Neural progenitor cell (in vitro differentiated cells): ENCODE data around the gene RIC3. TPM values are rescaled to one million over a fixed set of nuclear protein-coding genes. Genes with fewer than 3 reads are reported as not detected.
A peak's percentile ranks its signal among the peaks of the same experiment; 100 is the strongest.

ENCODE experiments used
- DNase-seq: peaks from one replicate; pipeline ENCODE4 v3.0.0-alpha.2; 2016; ENCODE audit warnings: low spot score
- H2AFZ ChIP-seq: fragments of 200-600 bp; sonication (generic); replicated peaks from 2 replicates; pipeline ENCODE4 v1.6.1; 2016; ENCODE audit warnings: antibody characterized with exemption
- H3F3A ChIP-seq: fragments of 200-600 bp; sonication (generic); 2 replicates; pipeline ENCODE4 v1.6.1; 2016; ENCODE audit warnings: antibody characterized with exemption, low read depth
- H3K27ac ChIP-seq: fragments of 200-600 bp; sonication (generic); 2 replicates; pipeline ENCODE4 v1.5.1; 2016; ENCODE audit warnings: mild to moderate bottlenecking
- H3K27me3 ChIP-seq: fragments of 200-600 bp; sonication (generic); 2 replicates; pipeline ENCODE4 v1.6.1; 2016; ENCODE audit warnings: mild to moderate bottlenecking, moderate library complexity
- H3K36me3 ChIP-seq: fragments of 200-600 bp; sonication (generic); 2 replicates; pipeline ENCODE4 v1.5.1; 2016
- H3K4me1 ChIP-seq: fragments of 200-600 bp; sonication (generic); 2 replicates; pipeline ENCODE4 v1.6.1; 2016; ENCODE audit warnings: mixed run types
- H3K4me2 ChIP-seq: fragments of 200-600 bp; sonication (generic); 2 replicates; pipeline ENCODE4 v1.6.1; 2016
- H3K4me3 ChIP-seq: fragments of 200-600 bp; sonication (generic); 2 replicates; pipeline ENCODE4 v1.5.1; 2016
- H3K79me2 ChIP-seq: fragments of 200-600 bp; sonication (generic); 2 replicates; pipeline ENCODE4 v1.6.1; 2016; ENCODE audit warnings: low read depth
- H3K9ac ChIP-seq: fragments of 200-600 bp; sonication (generic); 2 replicates; pipeline ENCODE4 v1.6.1; 2016
- H3K9me3 ChIP-seq: fragments of 200-600 bp; sonication (generic); 2 replicates; pipeline ENCODE4 v1.5.1; 2016; ENCODE audit warnings: low read depth
- H4K20me1 ChIP-seq: fragments of 200-600 bp; sonication (generic); 2 replicates; pipeline ENCODE4 v1.6.1; 2016; ENCODE audit warnings: low read depth
- H3K27ac Mint-ChIP-seq: 3 replicates; pipeline ENCODE4 v1.8.0; 2021; ENCODE audit warnings: mixed read lengths
- H3K27me3 Mint-ChIP-seq: 2 replicates; pipeline ENCODE4 v1.8.0; 2022; ENCODE audit warnings: low read depth, mild to moderate bottlenecking, inconsistent platforms, moderate library complexity, mixed read lengths; ENCODE audit not compliant: insufficient read depth
- H3K36me3 Mint-ChIP-seq: 3 replicates; pipeline ENCODE4 v1.8.0; 2021; ENCODE audit warnings: mixed read lengths
- H3K4me1 Mint-ChIP-seq: 3 replicates; pipeline ENCODE4 v1.8.0; 2021; ENCODE audit warnings: mixed read lengths
- H3K4me3 Mint-ChIP-seq: 3 replicates; pipeline ENCODE4 v1.8.0; 2021; ENCODE audit warnings: mild to moderate bottlenecking, moderate library complexity, mixed read lengths
- H3K9me3 Mint-ChIP-seq: 3 replicates; pipeline ENCODE4 v1.8.0; 2020; ENCODE audit warnings: mixed read lengths
- EZH2 ChIP-seq: fragments of 200-600 bp; sonication (generic); IDR thresholded peaks from 2 replicates; pipeline ENCODE4 v1.6.1; 2017; ENCODE audit warnings: antibody characterized with exemption, mild to moderate bottlenecking, moderate library complexity
- EZH2phosphoT487 ChIP-seq: fragments of 200-600 bp; sonication (generic); IDR thresholded peaks from 2 replicates; pipeline ENCODE4 v1.6.1; 2017; ENCODE audit warnings: antibody characterized with exemption
- total RNA-seq: library from RNA; depleted of rRNA; stranded (reverse); fragments of >200 nt; gene quantifications from 2 replicates; pipeline ENCODE4 v1.2.3, GENCODE V29; 2015; ENCODE audit warnings: low replicate concordance
- TF ChIP-seq, protein P1 (sequence below): fragments of 200-600 bp; sonication (generic); IDR thresholded peaks from 2 replicates; pipeline ENCODE4 v1.5.1; 2017; ENCODE audit warnings: antibody characterized with exemption, mild to moderate bottlenecking

RIC3 gene, protein sequence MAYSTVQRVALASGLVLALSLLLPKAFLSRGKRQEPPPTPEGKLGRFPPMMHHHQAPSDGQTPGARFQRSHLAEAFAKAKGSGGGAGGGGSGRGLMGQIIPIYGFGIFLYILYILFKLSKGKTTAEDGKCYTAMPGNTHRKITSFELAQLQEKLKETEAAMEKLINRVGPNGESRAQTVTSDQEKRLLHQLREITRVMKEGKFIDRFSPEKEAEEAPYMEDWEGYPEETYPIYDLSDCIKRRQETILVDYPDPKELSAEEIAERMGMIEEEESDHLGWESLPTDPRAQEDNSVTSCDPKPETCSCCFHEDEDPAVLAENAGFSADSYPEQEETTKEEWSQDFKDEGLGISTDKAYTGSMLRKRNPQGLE
- total RNA-seq, result 29.5 and 33.7 TPM in 2 replicates

DNA sequence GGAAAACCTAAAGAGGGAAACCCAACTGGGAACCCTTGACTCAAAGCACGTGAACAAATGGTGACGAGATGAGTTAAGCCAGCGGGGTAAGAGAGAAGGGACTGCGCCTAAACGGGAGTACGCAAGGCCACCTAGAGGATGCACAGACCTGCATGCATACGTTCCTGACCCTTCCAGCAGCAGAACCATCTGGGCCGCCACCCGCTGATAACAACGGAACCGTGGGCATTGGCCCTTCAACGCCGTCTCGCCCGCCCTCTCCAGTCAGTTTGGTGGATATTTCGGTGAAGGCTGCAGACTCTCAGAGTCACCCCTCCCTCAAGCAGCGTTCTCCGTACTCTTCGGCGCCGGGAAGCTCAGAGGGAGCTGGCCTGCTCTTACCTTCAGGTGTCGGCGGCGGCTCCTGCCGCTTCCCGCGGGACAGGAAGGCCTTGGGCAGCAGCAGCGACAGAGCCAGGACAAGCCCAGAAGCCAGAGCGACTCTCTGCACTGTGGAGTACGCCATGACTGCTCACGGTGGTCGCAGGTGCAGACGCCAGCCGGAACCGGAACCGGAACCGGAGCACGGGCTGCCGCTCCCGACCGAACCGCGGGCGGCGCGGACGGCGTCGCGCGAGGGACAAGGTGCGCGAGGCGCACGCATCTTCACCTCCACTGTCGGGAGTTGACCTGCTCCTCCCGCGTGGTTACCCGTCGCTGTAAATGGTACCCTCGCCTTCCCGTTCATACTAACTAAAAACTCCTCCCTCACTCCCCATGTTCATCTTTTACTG, at the start of gene RIC3:
Gene RIC3 (minus strand): TSS at position 541 of the 773 bp plus-strand sequence. CDS start 36 bp downstream, at position 505.
- Histone ChIP-seq H3K36me3 (no peaks in the 10 kb centered on the region), H3K27ac (no peak within 1 kb of the TSS), H3K27me3 (peaks cover 3% of the 10 kb centered on the region), H3K4me3 (peak within 1 kb of the TSS; percentile 67), H3K79me2 (peaks cover 42% of the 10 kb centered on the region), H4K20me1 (peaks cover 32% of the 10 kb centered on the region), H3F3A (peaks cover 29% of the 10 kb centered on the region), H3K9ac (no peak within 1 kb of the TSS), H3K4me2 (peak within 1 kb of the TSS; percentile 94), H2AFZ (peak within 1 kb of the TSS; percentile 92), H3K4me1 (peaks cover 20% of the 10 kb centered on the region), H3K9me3 (no peaks in the 10 kb centered on the region)
- H3K9me3 Mint-ChIP-seq, result no peaks in the 10 kb centered on the region
- H3K4me3 Mint-ChIP-seq, result peak within 1 kb of the TSS; percentile 90
- H3K27ac Mint-ChIP-seq, result no peak within 1 kb of the TSS
- TF ChIP-seq, protein P1, sequence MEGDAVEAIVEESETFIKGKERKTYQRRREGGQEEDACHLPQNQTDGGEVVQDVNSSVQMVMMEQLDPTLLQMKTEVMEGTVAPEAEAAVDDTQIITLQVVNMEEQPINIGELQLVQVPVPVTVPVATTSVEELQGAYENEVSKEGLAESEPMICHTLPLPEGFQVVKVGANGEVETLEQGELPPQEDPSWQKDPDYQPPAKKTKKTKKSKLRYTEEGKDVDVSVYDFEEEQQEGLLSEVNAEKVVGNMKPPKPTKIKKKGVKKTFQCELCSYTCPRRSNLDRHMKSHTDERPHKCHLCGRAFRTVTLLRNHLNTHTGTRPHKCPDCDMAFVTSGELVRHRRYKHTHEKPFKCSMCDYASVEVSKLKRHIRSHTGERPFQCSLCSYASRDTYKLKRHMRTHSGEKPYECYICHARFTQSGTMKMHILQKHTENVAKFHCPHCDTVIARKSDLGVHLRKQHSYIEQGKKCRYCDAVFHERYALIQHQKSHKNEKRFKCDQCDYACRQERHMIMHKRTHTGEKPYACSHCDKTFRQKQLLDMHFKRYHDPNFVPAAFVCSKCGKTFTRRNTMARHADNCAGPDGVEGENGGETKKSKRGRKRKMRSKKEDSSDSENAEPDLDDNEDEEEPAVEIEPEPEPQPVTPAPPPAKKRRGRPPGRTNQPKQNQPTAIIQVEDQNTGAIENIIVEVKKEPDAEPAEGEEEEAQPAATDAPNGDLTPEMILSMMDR, result peak; percentile 32
- no peak for TF ChIP-seq EZH2phosphoT487
- TF ChIP-seq EZH2, result peak; percentile 21
- H3K27me3 Mint-ChIP-seq, result no peaks in the 10 kb centered on the region
- DNase-seq, result peak; percentile 78
- H3K36me3 Mint-ChIP-seq, result no peaks in the 10 kb centered on the region
- H3K4me1 Mint-ChIP-seq, result peaks cover 18% of the 10 kb centered on the region

DNA sequence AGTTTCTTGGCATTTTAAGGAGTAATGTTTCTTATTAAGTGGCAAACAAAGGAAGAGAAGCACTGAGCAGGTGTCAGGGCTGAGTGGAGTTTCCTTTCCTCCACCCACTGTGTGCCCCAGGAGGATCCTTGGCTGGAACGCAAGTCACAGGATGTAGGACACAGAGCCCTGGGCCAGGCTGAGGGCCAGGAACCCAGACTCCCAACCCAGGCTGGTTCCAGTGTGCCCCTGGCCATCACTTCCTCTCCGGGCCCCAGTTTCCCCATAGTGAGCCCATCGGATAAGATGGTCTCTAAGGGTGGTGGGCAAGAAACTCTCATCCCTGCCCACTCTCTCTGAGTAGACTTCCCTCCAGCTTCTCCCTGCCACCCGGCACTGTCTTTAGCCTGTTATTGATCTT, 49.6 kb upstream of the RIC3 start:
- H3K4me1 Mint-ChIP-seq, result peaks cover 12% of the 10 kb centered on the region
- Histone ChIP-seq H3K9me3 (no peaks in the 10 kb centered on the region), H3K36me3 (no peaks in the 10 kb centered on the region), H3K9ac (no peak overlapping the region), H2AFZ (no peak overlapping the region), H4K20me1 (no peaks in the 10 kb centered on the region), H3K27ac (no peak overlapping the region), H3K4me2 (no peak overlapping the region), H3K4me1 (peaks cover 21% of the 10 kb centered on the region), H3K79me2 (no peaks in the 10 kb centered on the region), H3K4me3 (no peak overlapping the region), H3K27me3 (no peaks in the 10 kb centered on the region), H3F3A (no peaks in the 10 kb centered on the region)
- no peak for DNase-seq
- H3K27me3 Mint-ChIP-seq, result peaks cover 8% of the 10 kb centered on the region
- H3K27ac Mint-ChIP-seq, result peak overlapping the region; percentile 74
- H3K36me3 Mint-ChIP-seq, result no peaks in the 10 kb centered on the region
- H3K9me3 Mint-ChIP-seq, result no peaks in the 10 kb centered on the region
- H3K4me3 Mint-ChIP-seq, result no peak overlapping the region
- no peak for TF ChIP-seq EZH2phosphoT487
- TF ChIP-seq, protein P1, result no peak
- TF ChIP-seq EZH2, result no peak

DNA sequence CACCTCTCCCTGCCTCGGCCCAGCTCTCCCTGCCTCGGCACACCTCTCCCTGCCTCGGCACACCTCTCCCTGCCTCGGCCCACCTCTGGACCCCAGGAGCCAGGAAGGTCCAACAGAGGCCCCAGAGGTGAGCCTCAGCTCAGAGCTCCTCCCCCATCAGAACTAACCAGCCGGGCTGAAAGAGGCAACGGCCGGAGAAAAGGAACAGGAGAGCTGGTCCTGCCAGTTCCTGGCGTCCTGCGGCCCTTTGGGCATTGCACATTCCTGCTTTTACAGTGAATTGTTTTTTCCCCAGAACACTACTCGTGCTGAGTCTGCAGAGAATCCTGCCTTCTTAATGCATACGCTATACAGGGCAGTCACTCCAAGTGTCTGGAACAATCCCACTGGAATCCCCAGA, 49.1 kb upstream of the RIC3 start:
- Histone ChIP-seq H3K9ac (no peak overlapping the region), H3K27ac (no peak overlapping the region), H3K79me2 (no peaks in the 10 kb centered on the region), H4K20me1 (no peaks in the 10 kb centered on the region), H3K27me3 (no peaks in the 10 kb centered on the region), H3K9me3 (no peaks in the 10 kb centered on the region), H3K36me3 (no peaks in the 10 kb centered on the region), H3K4me2 (no peak overlapping the region), H3F3A (no peaks in the 10 kb centered on the region), H2AFZ (no peak overlapping the region), H3K4me1 (peaks cover 21% of the 10 kb centered on the region), H3K4me3 (no peak overlapping the region)
- peaks cover 8% of the 10 kb centered on the region for H3K27me3 Mint-ChIP-seq
- no peak overlapping the region for H3K27ac Mint-ChIP-seq
- DNase-seq, result no peak
- H3K9me3 Mint-ChIP-seq, result no peaks in the 10 kb centered on the region
- H3K36me3 Mint-ChIP-seq, result no peaks in the 10 kb centered on the region
- H3K4me1 Mint-ChIP-seq, result peaks cover 10% of the 10 kb centered on the region
- TF ChIP-seq EZH2, result no peak
- TF ChIP-seq, protein P1, result no peak
- no peak for TF ChIP-seq EZH2phosphoT487
- no peak overlapping the region for H3K4me3 Mint-ChIP-seq
